H1 (cell line): Measurements from ENCODE around the gene BBX.

Experiments used
- ASH2L ChIP-seq: fragments of 200-600, 300-600 bp; sonication (generic); IDR thresholded peaks from one replicate; pipeline ENCODE4 v1.7.1; 2017; ENCODE audit warnings: low read length
- EZH2 ChIP-seq: fragments of 200-600 bp; sonication (generic); IDR thresholded peaks from 2 replicates; pipeline ENCODE4 v1.7.1; 2012; ENCODE audit warnings: low read depth, mild to moderate bottlenecking, moderate library complexity, low read length, inconsistent platforms; ENCODE audit not compliant: severe bottlenecking
- GTF2F1 ChIP-seq: IDR thresholded peaks from 2 replicates; pipeline ENCODE4 v1.6.1; 2012; ENCODE audit warnings: low read depth, low read length, improper control_type of control experiment, borderline replicate concordance
- POLR2A ChIP-seq, 2 experiments: IDR thresholded peaks; 1 replicate in 1 of 2; 2 replicates in 1 of 2; pipeline ENCODE4 v1.6.1; 2011; ENCODE audit warnings: low read depth in 2 of 2, low read length in 2 of 2, mild to moderate bottlenecking in 2 of 2; ENCODE audit errors: control extremely low read depth in 1 of 2
- POLR2AphosphoS5 ChIP-seq: IDR thresholded peaks from 2 replicates; pipeline ENCODE4 v1.6.1; 2011; ENCODE audit warnings: low read depth, low read length
- RAD21 ChIP-seq, 2 experiments: IDR thresholded peaks in 1 of 2; conservative IDR thresholded peaks in 1 of 2; 2 replicates each; pipeline ENCODE4 v1.6.1; 2011; ENCODE audit warnings: low read depth in 2 of 2, low read length in 2 of 2, improper control_type of control experiment in 1 of 2, inconsistent platforms in 1 of 2, mild to moderate bottlenecking in 1 of 2, moderate library complexity in 1 of 2
- RBBP5 ChIP-seq: IDR thresholded peaks from 2 replicates; pipeline ENCODE4 v1.7.1; 2012; ENCODE audit warnings: low read depth, mild to moderate bottlenecking, inconsistent platforms, low read length, moderate library complexity, borderline replicate concordance
- RNF2 ChIP-seq: fragments of 200-900, 300-1000 bp; sonication (generic); IDR thresholded peaks from 2 replicates; pipeline ENCODE4 v1.7.1; 2016; ENCODE audit warnings: borderline replicate concordance, low read depth, mild to moderate bottlenecking, antibody characterized with exemption, low read length; ENCODE audit not compliant: poor library complexity, severe bottlenecking; ENCODE audit errors: missing control alignments
- SRF ChIP-seq: IDR thresholded peaks from 2 replicates; pipeline ENCODE4 v1.6.1; 2011; ENCODE audit warnings: mild to moderate bottlenecking, low read depth, low read length, moderate library complexity
- SUZ12 ChIP-seq: fragments of 200-600 bp; sonication (generic); IDR thresholded peaks from 2 replicates; pipeline ENCODE4 v1.6.1; 2012; ENCODE audit warnings: mild to moderate bottlenecking, inconsistent platforms, low read length, moderate library complexity, mixed read lengths
- TF ChIP-seq, protein P1 (sequence below), 3 experiments: IDR thresholded peaks; 1 replicate in 2 of 3; 2 replicates in 1 of 3; pipeline versions ENCODE4 v1.5.1 to v1.6.1; 2011; ENCODE audit warnings: low read length in 3 of 3, mild to moderate bottlenecking in 3 of 3, inconsistent platforms in 2 of 3, low read depth in 1 of 3, moderate library complexity in 1 of 3; ENCODE audit not compliant: insufficient read depth in 1 of 3; ENCODE audit errors: control extremely low read depth in 1 of 3

DNA sequence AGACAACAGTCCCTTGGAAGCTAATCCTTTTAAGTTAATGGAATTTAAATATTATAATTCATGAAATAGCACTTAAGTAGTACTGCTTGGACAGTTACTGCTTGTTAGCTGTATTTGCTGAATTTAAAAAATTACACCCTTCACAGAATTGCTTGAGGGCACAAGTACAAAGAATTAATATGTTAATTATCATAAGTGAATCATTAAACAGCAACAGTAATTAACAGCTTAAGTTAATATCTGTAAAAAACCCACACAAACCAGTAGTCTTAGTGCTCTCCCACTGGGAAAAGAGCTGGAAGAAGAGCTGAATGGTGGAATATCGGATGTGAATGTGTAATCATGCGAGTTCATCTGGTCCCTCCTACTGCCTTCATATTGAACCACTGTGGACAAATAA is 336.1 kb downstream of the BBX start:
- TF ChIP-seq, protein P1, sequence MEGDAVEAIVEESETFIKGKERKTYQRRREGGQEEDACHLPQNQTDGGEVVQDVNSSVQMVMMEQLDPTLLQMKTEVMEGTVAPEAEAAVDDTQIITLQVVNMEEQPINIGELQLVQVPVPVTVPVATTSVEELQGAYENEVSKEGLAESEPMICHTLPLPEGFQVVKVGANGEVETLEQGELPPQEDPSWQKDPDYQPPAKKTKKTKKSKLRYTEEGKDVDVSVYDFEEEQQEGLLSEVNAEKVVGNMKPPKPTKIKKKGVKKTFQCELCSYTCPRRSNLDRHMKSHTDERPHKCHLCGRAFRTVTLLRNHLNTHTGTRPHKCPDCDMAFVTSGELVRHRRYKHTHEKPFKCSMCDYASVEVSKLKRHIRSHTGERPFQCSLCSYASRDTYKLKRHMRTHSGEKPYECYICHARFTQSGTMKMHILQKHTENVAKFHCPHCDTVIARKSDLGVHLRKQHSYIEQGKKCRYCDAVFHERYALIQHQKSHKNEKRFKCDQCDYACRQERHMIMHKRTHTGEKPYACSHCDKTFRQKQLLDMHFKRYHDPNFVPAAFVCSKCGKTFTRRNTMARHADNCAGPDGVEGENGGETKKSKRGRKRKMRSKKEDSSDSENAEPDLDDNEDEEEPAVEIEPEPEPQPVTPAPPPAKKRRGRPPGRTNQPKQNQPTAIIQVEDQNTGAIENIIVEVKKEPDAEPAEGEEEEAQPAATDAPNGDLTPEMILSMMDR (IDR thresholded peaks at IDR 0.05; ENCODE audit: control extremely low read depth in 1 of 3, insufficient read depth in 1 of 3, low read depth in 1 of 3, low read length in 3 of 3), result no peak
- no peak for TF ChIP-seq RNF2
- TF ChIP-seq EZH2, result no peak
- no peak for TF ChIP-seq POLR2A (IDR thresholded peaks at IDR 0.05; ENCODE audit: control extremely low read depth in 1 of 2, low read depth in 2 of 2, low read length in 2 of 2)
- TF ChIP-seq POLR2AphosphoS5, result no peak
- TF ChIP-seq SRF, result no peak
- no peak for TF ChIP-seq SUZ12
- TF ChIP-seq RAD21 (IDR thresholded peaks at IDR 0.05 in 1 of 2, conservative IDR thresholded peaks at IDR 0.05 in 1 of 2; ENCODE audit: low read depth in 2 of 2, low read length in 2 of 2), result no peak
- no peak for TF ChIP-seq GTF2F1
- TF ChIP-seq ASH2L, result no peak
- no peak for TF ChIP-seq RBBP5
